Measurements from ENCODE around the gene GATAD2A.

DNA sequence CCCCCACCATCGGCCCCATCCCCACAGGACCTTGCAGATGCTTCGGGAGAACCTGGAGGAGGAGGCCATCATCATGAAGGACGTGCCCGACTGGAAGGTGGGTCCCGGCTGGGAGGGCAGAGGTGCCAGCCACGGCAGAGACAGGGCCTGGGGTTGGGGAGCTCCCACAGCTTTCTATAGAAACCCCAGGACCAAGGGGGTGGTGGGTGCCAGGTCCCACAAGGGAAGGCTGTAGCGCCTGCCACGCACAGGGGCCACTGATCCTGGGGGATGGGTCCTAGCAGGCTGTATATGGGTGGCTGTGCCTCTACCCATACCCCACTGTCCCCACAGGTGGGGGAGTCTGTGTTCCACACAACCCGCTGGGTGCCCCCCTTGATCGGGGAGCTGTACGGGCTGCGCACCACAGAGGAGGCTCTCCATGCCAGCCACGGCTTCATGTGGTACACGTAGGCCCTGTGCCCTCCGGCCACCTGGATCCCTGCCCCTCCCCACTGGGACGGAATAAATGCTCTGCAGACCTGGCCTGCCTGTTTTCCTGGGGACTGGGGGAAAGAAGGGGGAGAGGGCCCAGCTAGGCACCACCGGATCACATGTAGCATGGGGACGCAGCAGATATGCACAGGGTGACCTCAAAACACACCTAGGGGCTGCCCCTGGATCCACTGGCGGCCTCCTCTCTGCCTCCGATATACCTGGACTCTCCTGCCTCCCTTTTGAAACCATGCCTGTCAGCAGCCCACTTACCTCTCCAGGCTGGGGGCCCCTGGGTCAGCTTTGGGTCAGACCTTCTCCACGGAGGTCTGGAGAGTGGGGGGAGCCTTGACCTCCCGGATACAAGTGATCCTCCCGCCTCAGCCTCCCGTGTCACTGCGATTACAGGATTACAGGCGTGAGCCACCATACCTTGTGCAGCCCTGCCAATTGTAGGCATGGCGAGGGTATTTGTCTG, 122.5 kb downstream of the GATAD2A start:
- TF ChIP-seq, protein P1, sequence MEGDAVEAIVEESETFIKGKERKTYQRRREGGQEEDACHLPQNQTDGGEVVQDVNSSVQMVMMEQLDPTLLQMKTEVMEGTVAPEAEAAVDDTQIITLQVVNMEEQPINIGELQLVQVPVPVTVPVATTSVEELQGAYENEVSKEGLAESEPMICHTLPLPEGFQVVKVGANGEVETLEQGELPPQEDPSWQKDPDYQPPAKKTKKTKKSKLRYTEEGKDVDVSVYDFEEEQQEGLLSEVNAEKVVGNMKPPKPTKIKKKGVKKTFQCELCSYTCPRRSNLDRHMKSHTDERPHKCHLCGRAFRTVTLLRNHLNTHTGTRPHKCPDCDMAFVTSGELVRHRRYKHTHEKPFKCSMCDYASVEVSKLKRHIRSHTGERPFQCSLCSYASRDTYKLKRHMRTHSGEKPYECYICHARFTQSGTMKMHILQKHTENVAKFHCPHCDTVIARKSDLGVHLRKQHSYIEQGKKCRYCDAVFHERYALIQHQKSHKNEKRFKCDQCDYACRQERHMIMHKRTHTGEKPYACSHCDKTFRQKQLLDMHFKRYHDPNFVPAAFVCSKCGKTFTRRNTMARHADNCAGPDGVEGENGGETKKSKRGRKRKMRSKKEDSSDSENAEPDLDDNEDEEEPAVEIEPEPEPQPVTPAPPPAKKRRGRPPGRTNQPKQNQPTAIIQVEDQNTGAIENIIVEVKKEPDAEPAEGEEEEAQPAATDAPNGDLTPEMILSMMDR (IDR thresholded peaks at IDR 0.05): no peak
- no peak for TF ChIP-seq POLR2A (IDR thresholded peaks at IDR 0.05)
